HUES48 (cell line): ENCODE measurements around the gene MMS22L.

ENCODE experiments used
- H3K27ac ChIP-seq: one replicate; pipeline ENCODE4 v1.7.0; 2013; ENCODE audit warnings: low read depth, low read length, inconsistent platforms
- H3K27me3 ChIP-seq: 2 replicates; pipeline ENCODE4 v1.6.1; 2013; ENCODE audit warnings: mild to moderate bottlenecking, low read length; ENCODE audit not compliant: control insufficient read depth, insufficient read depth
- H3K36me3 ChIP-seq: 2 replicates; pipeline ENCODE4 v1.6.1; 2013; ENCODE audit warnings: low read length; ENCODE audit not compliant: control insufficient read depth, insufficient read depth
- H3K4me1 ChIP-seq: 2 replicates; pipeline ENCODE4 v1.6.1; 2013; ENCODE audit warnings: mild to moderate bottlenecking, low read length; ENCODE audit not compliant: control insufficient read depth, insufficient read depth
- H3K4me3 ChIP-seq: 2 replicates; pipeline ENCODE4 v1.5.1; 2013; ENCODE audit warnings: mild to moderate bottlenecking, low read depth, low read length
- H3K9ac ChIP-seq: 2 replicates; pipeline ENCODE4 v1.6.1; 2013; ENCODE audit warnings: mild to moderate bottlenecking, low read depth, low read length, moderate library complexity
- H3K9me3 ChIP-seq: 2 replicates; pipeline ENCODE4 v1.6.1; 2013; ENCODE audit warnings: low read length; ENCODE audit not compliant: control insufficient read depth, insufficient read depth

The MMS22L gene

DNA sequence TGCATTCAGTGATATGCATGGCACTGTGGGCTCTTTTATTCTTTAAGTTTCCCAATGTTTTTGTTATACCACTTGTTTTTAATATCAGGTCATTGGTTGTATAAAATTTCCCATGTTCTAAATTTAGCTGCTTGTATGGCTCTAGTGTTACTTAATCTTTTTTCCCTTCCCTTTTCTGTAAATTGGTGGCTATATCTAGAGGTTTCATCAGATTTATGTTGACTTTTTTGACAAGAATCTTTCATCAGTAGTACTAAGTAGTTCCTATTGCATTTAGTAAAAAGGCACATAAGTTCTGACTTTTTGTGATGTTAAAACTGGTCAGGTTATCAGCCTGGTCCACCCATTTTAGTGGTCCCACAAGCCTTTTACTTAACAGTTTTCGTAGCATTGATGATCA, 51.1 kb downstream of the MMS22L start:
- no peak overlapping the region for H3K9ac ChIP-seq
- H3K4me1 ChIP-seq = no peaks in the 10 kb centered on the region
- H3K9me3 ChIP-seq = no peaks in the 10 kb centered on the region
- peaks cover 32% of the 10 kb centered on the region for H3K36me3 ChIP-seq
- no peaks in the 10 kb centered on the region for H3K27me3 ChIP-seq
- no peak overlapping the region for H3K27ac ChIP-seq
- H3K4me3 ChIP-seq = no peak overlapping the region

DNA sequence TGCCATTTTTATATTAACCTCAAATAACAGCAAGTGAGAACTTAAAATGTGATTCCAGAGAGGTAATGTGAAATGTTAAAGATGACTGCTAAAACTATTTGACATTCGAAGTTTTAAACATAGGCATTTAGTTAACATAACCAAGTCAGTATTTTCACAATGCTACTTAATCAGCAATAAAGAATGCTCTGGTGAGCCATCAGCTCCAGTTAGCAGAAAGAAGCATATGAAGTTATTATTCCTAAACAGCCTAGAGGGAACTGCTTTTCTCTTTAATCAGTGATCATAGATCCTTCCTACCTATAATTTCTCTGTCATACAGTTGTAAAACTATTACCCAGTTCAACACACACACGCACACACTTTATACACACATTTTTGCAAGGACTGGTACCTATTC, 60.1 kb downstream of the MMS22L start:
- peaks cover 13% of the 10 kb centered on the region for H3K36me3 ChIP-seq
- no peaks in the 10 kb centered on the region for H3K4me1 ChIP-seq
- H3K9ac ChIP-seq = no peak overlapping the region
- H3K27me3 ChIP-seq = no peaks in the 10 kb centered on the region
- H3K9me3 ChIP-seq = no peaks in the 10 kb centered on the region
- no peak overlapping the region for H3K4me3 ChIP-seq
- H3K27ac ChIP-seq = no peak overlapping the region

GRCh38 chr6:97218912-97219311, 64.1 kb downstream of the MMS22L start:
- no peaks in the 10 kb centered on the region for H3K27me3 ChIP-seq
- 0 out of 2 replicates have a peak, but pooled peaks cover under 1% of the 10 kb centered on the region for H3K36me3 ChIP-seq
- peaks cover 4% of the 10 kb centered on the region; the same call in 1 of the 2 replicates for H3K4me1 ChIP-seq
- H3K4me3 ChIP-seq = no peak overlapping the region
- H3K27ac ChIP-seq = no peak overlapping the region
- no peaks in the 10 kb centered on the region for H3K9me3 ChIP-seq
- no peak overlapping the region for H3K9ac ChIP-seq

DNA sequence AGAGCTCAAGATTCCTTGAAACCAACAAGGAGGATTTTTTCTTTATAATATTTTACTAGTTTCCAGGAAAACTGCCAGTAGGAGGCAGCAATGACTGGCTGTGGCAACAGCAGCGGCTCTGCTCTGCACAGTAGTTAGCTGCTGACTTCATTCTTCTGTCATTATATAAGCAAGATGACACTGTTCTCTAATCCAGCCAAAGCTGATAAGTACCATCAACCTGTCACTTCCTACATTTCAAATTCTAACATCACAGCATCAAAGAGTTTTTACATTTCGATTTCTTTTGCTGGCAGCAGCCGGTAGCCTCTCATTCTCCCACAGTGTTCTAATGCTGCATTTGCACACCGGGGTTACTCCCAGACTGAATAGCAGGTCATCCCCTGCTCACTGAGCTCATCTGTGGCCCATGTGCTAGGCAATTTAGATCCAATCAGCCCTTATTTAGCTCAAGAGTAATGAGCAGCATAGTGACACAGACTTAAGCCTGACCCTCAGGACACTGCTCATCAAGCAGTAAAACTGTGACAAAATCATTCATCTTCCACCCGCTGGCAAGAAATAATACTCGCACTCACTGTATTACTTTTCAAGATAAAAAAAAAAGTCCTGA, 67.8 kb downstream of the MMS22L start:
- Histone ChIP-seq H3K4me3 (no peak overlapping the region), H3K27ac (peak overlapping the region; percentile 66), H3K36me3 (no peaks in the 10 kb centered on the region; the same call in 1 of the 2 replicates)

DNA sequence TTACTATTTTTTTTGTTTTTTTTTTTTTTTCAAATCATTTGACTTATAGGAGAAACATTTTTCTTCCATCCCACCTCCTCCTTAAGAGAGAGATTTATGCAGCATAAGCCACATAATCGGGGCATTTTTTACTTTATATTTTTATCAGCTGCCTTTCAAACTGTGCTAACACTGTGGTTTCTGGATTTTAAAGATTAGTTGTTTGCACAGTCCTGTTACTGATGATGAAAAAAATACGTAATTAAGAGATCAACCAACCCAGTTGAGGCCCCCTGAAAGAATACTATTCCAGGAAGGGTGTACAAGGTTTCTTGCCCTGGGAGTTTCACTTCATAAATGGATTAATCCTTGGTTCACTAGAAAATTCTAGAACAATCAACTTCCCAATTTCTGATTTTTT, 68.3 kb downstream of the MMS22L start:
- peaks cover 4% of the 10 kb centered on the region; the same call in 1 of the 2 replicates for H3K4me1 ChIP-seq
- no peak overlapping the region for H3K4me3 ChIP-seq
- H3K9me3 ChIP-seq = no peaks in the 10 kb centered on the region
- no peak overlapping the region for H3K27ac ChIP-seq
- no peaks in the 10 kb centered on the region; the same call in 1 of the 2 replicates for H3K36me3 ChIP-seq
- no peaks in the 10 kb centered on the region for H3K27me3 ChIP-seq
- H3K9ac ChIP-seq = no peak overlapping the region

More for the DNA sequence above, 67.8 kb downstream of the MMS22L start:
- peaks cover 4% of the 10 kb centered on the region; the same call in 1 of the 2 replicates for H3K4me1 ChIP-seq
- H3K9ac ChIP-seq = no peak overlapping the region
- no peaks in the 10 kb centered on the region for H3K9me3 ChIP-seq
- H3K27me3 ChIP-seq = no peaks in the 10 kb centered on the region

DNA sequence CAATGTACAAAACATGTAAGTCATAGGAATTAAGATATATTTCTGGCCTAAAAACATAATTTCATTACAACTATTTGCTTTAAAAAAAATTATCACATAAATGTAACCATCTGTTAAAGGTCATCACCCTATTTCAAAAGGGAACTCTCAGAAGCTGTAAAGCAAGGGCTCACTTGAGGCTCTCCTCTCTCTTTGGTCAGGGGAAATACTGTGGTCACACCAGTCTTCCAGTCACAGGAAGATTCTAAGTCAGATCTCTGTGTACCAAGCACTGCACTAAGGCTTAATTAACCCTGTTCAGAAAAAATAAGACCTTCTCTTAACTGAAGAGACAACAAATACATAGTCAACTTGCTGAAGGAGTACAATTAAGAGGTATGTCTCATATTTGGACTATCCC, 75.6 kb downstream of the MMS22L start:
- Histone ChIP-seq H3K9ac (no peak overlapping the region), H3K9me3 (no peaks in the 10 kb centered on the region), H3K36me3 (no peaks in the 10 kb centered on the region; the same call in 1 of the 2 replicates), H3K4me3 (no peak overlapping the region), H3K27me3 (no peaks in the 10 kb centered on the region), H3K27ac (no peak overlapping the region), H3K4me1 (peaks cover 14% of the 10 kb centered on the region; the same call in 1 of the 2 replicates)

- no peaks in the 10 kb centered on the region for H3K27me3 ChIP-seq
- H3K4me1 ChIP-seq = peaks cover 14% of the 10 kb centered on the region; the same call in 1 of the 2 replicates
- 0 out of 2 replicates have a peak, but pooled peaks cover 3% of the 10 kb centered on the region for H3K36me3 ChIP-seq
- H3K9ac ChIP-seq = no peak overlapping the region
- no peak overlapping the region for H3K4me3 ChIP-seq
- no peak overlapping the region for H3K27ac ChIP-seq
- H3K9me3 ChIP-seq = no peaks in the 10 kb centered on the region
Observed at GRCh38 chr6:97205966-97206365, 77.0 kb downstream of the MMS22L start.

GRCh38 chr6:97203343-97203742, 79.7 kb downstream of the MMS22L start:
- Histone ChIP-seq H3K27me3 (no peaks in the 10 kb centered on the region), H3K27ac (no peak overlapping the region), H3K9ac (no peak overlapping the region; the same call in 1 of the 2 replicates), H3K9me3 (no peaks in the 10 kb centered on the region), H3K4me1 (peaks cover 14% of the 10 kb centered on the region; the same call in 1 of the 2 replicates), H3K4me3 (no peak overlapping the region), H3K36me3 (0 out of 2 replicates have a peak, but pooled peaks cover 6% of the 10 kb centered on the region)

DNA sequence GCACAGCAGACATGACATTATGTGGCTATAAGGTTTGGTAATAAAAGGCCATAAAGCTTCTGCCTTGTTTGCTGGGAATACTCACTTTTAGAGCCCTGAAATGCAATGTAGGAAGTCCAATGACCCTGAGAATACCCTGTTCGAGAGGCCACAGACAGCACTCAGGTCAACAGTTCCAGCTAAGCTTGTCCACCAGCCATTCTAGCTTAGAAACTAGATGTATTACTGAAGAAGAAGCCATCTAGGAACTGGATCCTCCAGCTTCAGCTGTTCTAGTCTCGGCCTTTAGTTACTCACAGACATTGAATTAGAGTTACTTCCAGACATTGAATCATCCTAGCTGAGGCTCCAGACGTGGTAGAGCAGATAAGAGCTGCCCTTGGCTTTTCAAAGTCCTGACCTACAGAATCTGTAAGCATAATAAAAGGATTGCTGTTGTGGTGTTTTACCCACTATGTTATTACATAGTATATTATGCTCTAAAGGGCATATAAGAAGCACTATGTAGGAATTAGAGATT, 84.9 kb downstream of the MMS22L start:
- no peak overlapping the region for H3K27ac ChIP-seq
- no peaks in the 10 kb centered on the region for H3K4me1 ChIP-seq
- H3K27me3 ChIP-seq = no peaks in the 10 kb centered on the region
- H3K36me3 ChIP-seq = 0 out of 2 replicates have a peak, but pooled peaks cover 10% of the 10 kb centered on the region
- H3K4me3 ChIP-seq = no peak overlapping the region
- no peak overlapping the region for H3K9ac ChIP-seq
- no peaks in the 10 kb centered on the region for H3K9me3 ChIP-seq

- Histone ChIP-seq H3K4me1 (peaks cover 3% of the 10 kb centered on the region; the same call in 1 of the 2 replicates), H3K9me3 (no peaks in the 10 kb centered on the region), H3K36me3 (0 out of 2 replicates have a peak, but pooled peaks cover 7% of the 10 kb centered on the region), H3K27ac (no peak overlapping the region), H3K27me3 (no peaks in the 10 kb centered on the region), H3K4me3 (no peak overlapping the region), H3K9ac (no peak overlapping the region)
Observed at GRCh38 chr6:97195117-97195516, 87.9 kb downstream of the MMS22L start.

DNA sequence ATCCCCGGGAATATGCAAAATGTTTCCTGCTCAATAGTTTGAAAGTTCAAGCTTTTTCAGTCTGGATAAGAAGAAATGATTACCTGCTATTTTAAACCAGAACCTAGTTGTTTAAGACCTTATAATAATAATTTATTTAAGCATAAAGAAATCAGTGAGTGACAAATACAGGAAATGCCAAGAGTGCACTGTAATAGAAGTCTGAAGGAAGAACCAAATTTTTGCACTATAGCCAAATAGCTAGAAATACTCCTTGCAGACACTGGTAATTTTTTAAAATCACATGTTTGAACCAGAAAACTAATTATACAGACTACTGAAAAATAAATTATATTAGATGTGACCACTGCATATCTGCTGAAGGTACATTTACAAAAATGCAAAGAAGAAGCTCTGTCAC, 93.2 kb downstream of the MMS22L start:
- Histone ChIP-seq H3K4me1 (peaks cover 3% of the 10 kb centered on the region; the same call in 1 of the 2 replicates), H3K36me3 (0 out of 2 replicates have a peak, but pooled peaks cover 9% of the 10 kb centered on the region), H3K27me3 (no peaks in the 10 kb centered on the region), H3K9ac (no peak overlapping the region), H3K4me3 (no peak overlapping the region), H3K9me3 (no peaks in the 10 kb centered on the region), H3K27ac (no peak overlapping the region)
